ENCODE results near the gene GRAP2. TPM values are rescaled to one million over a fixed set of nuclear protein-coding genes. Genes with fewer than 3 reads are reported as not detected.

The GRAP2 gene
- total RNA-seq, 1 experiment from 2014 or later, result not detected

DNA sequence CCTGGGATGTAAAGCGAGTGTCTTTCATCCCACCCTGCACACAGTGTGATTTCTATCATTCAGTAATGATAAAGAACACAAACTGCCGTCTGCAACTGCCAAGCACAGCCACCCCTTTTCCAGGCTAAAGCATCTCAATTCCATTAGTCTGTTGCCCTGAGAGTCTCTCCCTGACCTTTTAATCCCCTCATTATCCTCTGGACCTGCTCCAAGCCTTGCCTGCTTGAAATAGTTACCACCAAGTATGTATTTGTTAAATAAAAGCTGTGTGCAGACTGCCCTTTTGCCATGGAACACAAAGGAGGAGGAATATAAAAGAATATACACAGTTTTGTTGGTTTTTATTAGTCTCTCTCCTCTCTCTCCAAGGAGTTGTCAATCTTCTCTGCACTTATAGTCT lies 13.0 kb downstream of the GRAP2 start:
- no peaks in the 10 kb centered on the region for H3K9me3 ChIP-seq
- H3K4me3 ChIP-seq, result no peak overlapping the region
- DNase-seq, result no peak
- no peaks in the 10 kb centered on the region for H3K36me3 ChIP-seq
- no peaks in the 10 kb centered on the region; the same call in 1 of the 2 replicates for H3K27me3 ChIP-seq

DNA sequence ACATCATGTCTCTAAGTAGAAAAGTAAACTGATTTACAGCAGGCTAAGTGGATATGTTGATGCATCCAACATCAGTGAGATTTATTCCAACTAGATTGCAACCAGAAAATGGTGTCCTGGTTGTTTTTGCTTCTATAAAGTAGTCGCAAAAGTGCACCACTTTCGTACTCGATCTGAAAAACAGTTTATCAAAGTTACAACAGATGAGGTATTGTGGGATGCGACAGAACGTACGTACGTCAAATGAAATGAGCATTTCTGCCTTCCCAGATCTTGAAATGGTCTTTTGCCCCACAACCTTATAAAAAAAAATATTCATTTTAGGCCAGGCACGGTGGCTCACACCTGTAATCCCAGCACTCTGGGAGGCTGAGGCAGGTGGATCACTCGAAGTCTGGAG lies 13.7 kb downstream of the GRAP2 start:
- no peak for DNase-seq
- Histone ChIP-seq H3K27me3 (no peaks in the 10 kb centered on the region; the same call in 1 of the 2 replicates), H3K36me3 (no peaks in the 10 kb centered on the region), H3K4me3 (no peak overlapping the region), H3K9me3 (no peaks in the 10 kb centered on the region)

DNA sequence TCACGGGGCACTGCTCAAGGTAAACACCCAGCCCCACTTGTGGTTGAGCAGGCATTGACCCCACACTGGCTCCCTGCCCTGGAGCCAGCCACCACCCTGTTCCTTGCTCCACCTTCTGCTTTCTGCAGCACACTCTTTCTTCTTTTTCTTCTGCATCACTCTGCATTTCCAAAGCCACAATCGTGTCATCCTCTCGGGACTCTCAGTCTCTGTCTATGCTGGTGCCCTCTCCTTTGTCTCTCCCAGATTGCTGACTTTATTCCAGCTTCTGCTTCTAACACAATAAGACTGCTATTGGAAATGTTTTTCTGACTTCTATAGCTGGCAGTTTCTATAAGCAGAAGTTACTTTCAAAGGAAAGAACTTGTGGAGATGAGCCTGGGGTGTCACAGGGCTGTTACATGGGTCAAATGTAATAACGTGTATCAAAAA lies 14.4 kb downstream of the GRAP2 start:
- Histone ChIP-seq H3K27me3 (no peaks in the 10 kb centered on the region; the same call in 1 of the 2 replicates), H3K4me3 (no peak overlapping the region), H3K36me3 (no peaks in the 10 kb centered on the region), H3K9me3 (no peaks in the 10 kb centered on the region)
- no peak for DNase-seq

DNA sequence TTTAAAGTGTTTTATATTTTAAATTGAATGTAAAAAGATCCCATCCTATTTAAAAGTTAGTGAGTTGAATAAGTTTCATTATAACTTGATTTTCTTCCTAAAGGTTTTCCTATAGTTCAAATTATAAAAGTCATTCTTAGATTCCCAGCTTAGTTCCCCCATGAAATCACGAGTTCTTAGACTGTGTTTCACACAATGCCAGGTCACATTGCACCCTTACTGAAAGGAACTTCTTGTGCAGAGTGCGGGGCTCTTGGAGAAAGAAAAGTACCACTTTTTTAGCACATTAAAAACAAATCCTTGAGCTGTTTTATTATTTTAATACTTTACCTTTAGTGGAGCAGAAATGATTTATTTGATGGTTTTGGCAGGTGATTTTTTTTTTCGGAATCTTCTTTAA lies 15.6 kb downstream of the GRAP2 start:
- DNase-seq, result no peak
- H3K36me3 ChIP-seq, result no peaks in the 10 kb centered on the region
- no peak overlapping the region for H3K4me3 ChIP-seq
- H3K9me3 ChIP-seq, result no peaks in the 10 kb centered on the region
- peaks cover 2% of the 10 kb centered on the region for H3K27me3 ChIP-seq

DNA sequence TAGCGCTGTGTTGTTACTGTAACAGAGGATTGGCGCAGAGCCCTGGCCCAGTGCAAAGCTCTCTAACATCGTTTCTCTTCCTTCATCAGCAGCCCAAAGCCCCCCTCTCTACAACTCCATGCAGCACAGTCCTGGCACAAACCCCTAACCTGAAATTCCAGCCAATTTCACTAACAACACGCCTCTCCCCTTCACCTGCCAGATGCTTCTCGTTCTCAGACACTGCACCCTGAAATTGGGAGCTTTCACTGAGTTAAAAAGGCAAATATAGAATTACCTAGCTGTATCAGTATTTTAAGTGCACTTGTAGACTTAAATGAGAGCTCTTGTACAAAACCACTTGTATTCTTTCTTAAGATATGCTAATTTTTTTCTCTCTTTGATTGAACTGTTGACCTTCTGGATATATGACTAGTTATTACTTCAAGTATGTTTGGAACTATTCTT lies 16.3 kb downstream of the GRAP2 start:
- H3K27me3 ChIP-seq, result peaks cover 5% of the 10 kb centered on the region
- no peaks in the 10 kb centered on the region for H3K36me3 ChIP-seq
- H3K4me3 ChIP-seq, result no peak overlapping the region
- DNase-seq, result no peak
- no peaks in the 10 kb centered on the region for H3K9me3 ChIP-seq

DNA sequence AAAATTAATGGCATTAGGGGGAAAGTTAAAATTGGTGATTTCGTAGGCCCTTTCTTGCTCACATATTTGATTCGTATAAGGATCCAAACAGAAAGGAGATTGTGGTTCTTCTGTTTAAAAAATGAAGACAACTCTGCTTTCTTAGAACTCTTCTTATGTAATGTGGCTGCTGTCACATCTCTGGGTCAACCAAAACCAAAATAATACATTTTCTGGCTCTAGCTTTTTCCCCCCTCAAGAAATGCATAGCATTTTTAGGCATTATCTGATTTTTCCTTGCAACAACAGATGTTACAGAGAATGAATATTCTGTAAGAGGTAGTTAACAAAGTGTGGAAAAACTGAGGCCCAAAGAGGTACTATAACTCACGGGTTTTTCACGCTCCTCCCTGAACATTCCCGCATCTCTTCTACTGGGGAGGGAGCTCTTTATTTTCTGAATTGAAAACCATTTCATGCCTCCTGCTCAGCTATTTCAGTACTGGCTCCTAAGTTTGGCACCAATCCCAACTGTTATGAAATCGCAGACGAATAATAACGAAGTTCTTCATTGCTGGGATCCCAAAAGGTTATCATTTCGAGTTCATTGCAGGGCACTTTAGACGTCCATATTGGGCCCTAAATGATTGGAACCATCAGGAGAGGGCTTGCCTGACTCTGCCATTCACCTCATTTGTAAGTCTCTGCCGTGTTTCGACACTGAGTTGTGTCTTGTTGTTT lies 17.1 kb downstream of the GRAP2 start:
- no peaks in the 10 kb centered on the region for H3K9me3 ChIP-seq
- H3K4me3 ChIP-seq, result no peak overlapping the region
- peaks cover 5% of the 10 kb centered on the region for H3K27me3 ChIP-seq
- DNase-seq, result no peak
- no peaks in the 10 kb centered on the region for H3K36me3 ChIP-seq

DNA sequence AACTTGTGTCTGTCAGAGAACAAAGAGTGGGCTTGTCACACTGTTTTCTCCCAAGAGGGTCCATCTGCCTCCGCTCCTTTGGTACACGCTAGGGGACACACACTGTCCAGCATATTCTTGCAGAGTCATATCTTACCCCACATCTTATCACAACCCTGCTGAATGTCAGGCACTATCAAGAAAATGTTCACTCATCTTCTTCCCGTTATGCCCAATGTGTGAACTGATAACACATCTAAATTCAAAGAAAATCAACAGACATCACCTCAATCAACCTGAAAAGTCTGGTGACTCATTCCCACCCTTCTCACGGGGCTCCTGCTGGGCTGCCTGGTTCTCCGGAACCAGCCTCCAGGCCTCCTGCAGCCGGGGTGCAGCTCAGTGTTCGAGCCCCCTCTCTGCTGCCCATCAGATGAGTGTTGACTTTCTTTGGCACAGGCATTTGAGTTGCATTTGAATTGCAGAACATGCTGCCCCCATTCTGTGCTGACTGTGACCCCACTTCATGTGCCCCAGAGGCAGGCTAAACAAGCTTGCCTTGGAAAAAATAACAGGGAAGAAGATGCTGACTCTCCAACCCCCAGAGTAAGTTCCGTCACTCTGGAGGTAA lies 19.4 kb downstream of the GRAP2 start:
- Histone ChIP-seq H3K4me3 (no peak overlapping the region), H3K27me3 (peaks cover 7% of the 10 kb centered on the region), H3K36me3 (no peaks in the 10 kb centered on the region), H3K9me3 (no peaks in the 10 kb centered on the region)
- no peak for DNase-seq

DNA sequence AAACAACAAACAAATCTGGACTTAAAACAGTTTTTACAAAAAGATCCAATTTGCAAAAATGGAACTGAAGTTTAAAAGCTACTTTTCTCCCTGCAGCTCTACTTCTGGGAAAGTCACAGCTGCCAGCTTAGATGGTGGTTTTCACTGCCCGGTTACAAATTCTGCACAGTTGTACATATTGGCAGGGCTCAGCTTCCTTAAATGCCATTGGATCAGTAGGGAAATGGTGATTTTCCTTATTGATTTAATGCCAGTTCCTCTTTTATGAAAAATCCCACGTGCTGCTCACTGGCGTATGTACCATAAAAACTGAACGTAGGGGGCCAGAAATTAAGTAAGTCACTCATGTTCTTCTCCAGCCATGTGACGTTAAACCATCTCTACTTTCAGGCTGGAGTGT lies 22.8 kb downstream of the GRAP2 start:
- Histone ChIP-seq H3K27me3 (peaks cover 7% of the 10 kb centered on the region), H3K36me3 (no peaks in the 10 kb centered on the region)

DNA sequence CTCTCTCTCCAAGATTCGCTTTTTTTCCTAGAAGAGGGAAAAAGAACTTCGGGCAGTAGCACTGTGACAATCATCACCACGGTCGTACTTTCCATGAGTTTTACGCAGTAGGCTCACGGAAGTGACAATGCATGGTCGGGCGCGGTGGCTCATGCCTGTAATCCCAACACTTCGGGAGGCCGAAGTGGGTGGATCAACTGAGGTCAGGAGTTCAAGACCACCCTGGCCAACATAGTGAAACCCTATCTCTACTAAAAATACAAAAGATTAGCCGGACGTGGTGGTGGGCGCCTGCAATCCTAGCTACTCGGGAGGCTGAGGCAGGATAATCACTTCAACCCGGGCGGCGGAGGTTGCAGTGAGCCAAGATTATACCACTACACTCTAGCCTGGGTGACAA lies 23.4 kb downstream of the GRAP2 start:
- Histone ChIP-seq H3K9me3 (no peaks in the 10 kb centered on the region), H3K4me3 (no peak overlapping the region), H3K27me3 (peaks cover 7% of the 10 kb centered on the region), H3K36me3 (no peaks in the 10 kb centered on the region)
- no peak for DNase-seq

More for the DNA sequence above, 22.8 kb downstream of the GRAP2 start:
- Histone ChIP-seq H3K9me3 (no peaks in the 10 kb centered on the region), H3K4me3 (no peak overlapping the region)
- DNase-seq, result no peak

DNA sequence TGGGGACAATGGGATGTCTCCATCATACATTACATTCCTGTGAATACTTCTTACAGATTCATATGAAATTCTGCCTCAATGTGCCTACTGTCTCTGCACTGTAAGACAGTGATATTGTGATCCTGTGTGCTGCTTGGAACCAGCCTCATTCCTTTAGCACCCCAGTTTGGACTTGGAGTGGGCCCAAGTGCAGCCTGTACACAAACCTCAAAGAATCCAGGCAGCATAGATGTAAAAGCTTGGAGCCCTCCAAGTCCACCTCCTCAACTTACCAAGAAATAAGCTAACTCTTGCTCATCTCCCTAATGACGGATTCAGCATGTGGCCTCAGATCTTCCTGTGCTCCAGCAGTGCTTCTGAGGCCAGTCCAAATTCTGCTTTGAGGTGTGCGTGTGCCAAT lies 24.4 kb downstream of the GRAP2 start:
- Histone ChIP-seq H3K27me3 (peaks cover 10% of the 10 kb centered on the region), H3K36me3 (no peaks in the 10 kb centered on the region), H3K4me3 (no peak overlapping the region), H3K9me3 (no peaks in the 10 kb centered on the region)
- DNase-seq, result no peak

DNA sequence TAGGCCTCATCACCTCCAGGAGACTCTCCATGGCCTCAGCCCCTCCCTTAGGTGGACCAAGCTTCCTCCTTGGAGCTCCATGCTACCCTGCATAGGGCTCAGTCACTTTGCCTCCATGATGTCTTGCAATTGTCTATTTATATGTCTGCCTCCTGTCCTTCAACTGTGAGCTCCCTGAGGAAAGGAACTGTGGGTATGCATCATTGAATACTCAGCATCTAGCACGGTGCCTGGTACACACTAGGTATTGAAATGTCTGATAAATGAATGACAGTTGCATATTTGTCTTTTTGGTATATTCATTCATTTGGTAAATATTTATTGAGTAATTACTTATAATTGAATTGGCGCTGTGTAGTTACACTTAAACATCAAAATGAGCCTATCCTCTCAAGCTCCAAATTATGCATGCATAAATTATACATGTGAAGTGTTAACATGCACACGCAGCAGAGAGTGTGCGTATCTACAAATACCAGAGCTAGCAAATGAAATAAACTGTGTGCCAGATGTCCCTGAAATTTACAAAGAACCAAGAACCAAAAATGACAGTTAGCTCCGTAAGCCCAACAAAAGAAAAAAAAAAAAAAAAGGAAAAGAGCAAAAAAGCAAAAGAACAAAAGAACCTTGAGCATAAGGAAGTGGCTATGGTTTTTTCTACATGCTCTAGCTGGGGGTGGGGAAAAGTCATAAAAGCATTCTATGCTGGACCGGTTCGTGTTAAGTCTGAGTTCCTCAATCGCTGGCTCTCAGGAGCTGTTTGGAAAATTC lies 25.2 kb downstream of the GRAP2 start:
- no peak overlapping the region for H3K4me3 ChIP-seq
- no peak for DNase-seq
- H3K9me3 ChIP-seq, result no peaks in the 10 kb centered on the region
- H3K36me3 ChIP-seq, result no peaks in the 10 kb centered on the region
- peaks cover 12% of the 10 kb centered on the region for H3K27me3 ChIP-seq

DNA sequence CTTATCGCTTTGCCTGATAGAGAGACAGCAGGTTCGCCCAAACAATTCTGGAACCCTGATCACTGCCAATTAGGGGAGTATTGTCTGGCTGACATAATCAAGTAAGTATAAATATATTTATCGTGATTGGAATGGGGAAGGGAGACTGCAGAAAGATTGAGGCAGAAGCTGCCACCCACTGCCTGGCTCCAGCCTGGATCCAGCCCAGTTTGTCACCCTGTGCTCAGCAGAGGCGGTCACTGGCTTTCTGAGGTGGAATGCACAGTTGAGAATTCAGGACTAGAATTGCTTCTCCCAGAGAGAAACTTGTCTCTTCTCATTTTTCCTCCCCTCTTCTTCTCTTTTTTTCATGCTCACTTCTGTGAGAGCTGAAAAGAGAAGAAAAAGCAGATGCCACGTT lies 25.9 kb downstream of the GRAP2 start:
- Histone ChIP-seq H3K9me3 (no peaks in the 10 kb centered on the region), H3K27me3 (peaks cover 9% of the 10 kb centered on the region), H3K4me3 (no peak overlapping the region), H3K36me3 (no peaks in the 10 kb centered on the region)
- no peak for DNase-seq

DNA sequence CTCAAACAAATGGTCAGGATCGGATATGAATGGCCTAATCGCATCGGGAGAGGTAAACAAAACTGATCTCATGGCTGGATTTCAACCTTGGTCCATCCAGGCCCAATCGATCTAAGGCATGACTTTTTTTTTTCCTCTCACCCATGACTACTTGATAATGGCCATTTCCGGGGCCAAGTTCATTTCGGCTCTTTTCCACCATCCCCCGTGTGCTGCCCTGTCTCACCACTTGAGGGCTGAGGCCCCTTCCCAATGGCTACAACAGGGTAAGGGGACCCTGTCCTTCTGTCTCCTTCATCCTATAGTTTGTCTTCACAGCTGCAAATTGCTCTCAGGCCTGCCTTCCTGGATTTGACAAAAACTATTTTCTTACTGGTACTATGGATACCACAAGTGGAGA lies 26.7 kb downstream of the GRAP2 start:
- Histone ChIP-seq H3K27me3 (peaks cover 6% of the 10 kb centered on the region), H3K36me3 (no peaks in the 10 kb centered on the region), H3K4me3 (no peak overlapping the region), H3K9me3 (no peaks in the 10 kb centered on the region)
- no peak for DNase-seq

DNA sequence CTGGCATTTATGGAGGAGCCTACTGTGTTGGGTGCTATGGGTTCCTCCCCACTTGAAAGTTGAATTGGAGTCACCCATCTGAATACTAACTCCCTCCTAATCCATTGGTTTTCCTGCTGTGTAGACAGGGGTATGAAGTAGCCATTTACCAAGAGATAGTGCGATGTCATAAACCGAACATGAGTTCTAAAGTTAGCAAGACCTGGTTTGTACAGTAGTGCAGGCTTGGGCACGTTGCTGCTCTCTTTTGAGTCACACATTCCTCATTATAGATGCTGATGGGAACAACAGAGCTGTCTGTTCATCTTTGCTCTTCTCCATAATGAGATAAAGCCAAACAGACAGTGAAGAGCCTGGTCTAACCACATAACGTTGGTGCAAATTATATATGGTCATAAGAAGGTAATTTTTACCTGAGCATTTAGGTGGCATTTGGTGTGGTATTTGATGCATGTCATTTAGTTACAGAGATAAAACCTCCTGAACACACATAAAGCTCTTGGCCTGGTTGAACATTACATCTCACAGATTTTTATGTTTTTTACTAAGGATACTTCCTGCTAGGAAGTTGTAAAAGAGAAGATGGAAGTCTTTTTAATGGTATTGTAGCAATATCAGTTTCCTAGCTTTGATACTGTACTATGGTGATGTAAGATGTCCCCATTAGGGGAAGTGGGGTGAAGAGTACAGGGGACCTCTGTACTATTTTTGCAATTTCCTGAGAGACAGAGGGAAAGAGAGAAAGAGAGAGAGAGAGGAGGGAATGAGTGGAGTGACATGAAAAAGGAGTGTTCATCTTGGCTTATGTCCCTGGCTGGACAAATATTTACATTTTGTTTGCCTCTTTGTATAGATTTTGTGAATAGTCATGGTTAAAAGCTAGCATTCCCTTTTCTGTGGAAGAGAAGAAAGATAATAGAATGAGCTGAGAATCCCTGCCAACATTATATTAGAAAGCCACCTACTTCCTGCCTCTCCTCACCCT lies 27.9 kb downstream of the GRAP2 start:
- no peak for DNase-seq
- H3K4me3 ChIP-seq, result no peak overlapping the region
- H3K36me3 ChIP-seq, result no peaks in the 10 kb centered on the region
- H3K9me3 ChIP-seq, result no peaks in the 10 kb centered on the region
- H3K27me3 ChIP-seq, result peaks cover 4% of the 10 kb centered on the region

DNA sequence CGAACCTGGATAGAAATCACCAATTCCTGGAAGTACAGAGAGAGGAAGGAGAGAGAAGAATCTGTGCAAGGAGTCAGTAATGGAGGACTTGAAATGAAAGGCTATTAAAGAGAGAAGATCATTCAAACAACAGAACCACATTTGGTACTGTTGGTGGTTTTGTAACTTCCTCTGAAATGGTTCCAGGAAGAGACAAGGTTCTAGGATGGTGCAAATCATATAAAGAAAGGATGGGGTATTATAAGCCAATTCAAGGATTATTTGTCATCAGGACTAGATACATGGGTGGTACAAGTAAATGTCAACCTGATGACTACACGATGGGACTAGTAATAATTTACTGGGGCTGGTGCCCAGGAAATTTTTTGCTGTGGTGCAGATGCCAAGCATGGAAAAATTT lies 30.4 kb downstream of the GRAP2 start:
- Histone ChIP-seq H3K4me3 (no peak overlapping the region), H3K27me3 (peaks cover 17% of the 10 kb centered on the region), H3K36me3 (no peaks in the 10 kb centered on the region), H3K9me3 (no peaks in the 10 kb centered on the region)
- no peak for DNase-seq

DNA sequence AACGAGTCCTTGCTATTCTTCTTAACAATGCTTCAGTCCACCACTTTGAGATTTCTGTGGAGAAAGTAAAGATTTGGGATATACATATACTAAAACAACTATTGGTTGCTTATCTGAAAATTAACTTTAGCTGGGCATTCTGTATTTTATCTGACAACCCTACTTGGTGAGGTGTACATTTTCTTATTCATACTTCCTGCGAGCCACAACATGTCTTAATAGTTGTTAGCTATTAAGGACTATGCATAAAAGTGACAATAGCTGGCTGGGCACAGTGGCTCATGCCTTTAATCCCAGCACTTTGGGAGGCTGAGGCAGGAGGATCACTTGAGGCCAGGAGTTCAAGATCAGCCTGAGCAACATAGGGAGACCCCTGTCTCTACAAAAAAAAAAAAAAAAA lies 31.3 kb downstream of the GRAP2 start:
- Histone ChIP-seq H3K27me3 (peaks cover 17% of the 10 kb centered on the region), H3K36me3 (no peaks in the 10 kb centered on the region), H3K4me3 (no peak overlapping the region), H3K9me3 (no peaks in the 10 kb centered on the region)
- no peak for DNase-seq
